Psoas muscle (tissue), 8 donors: ENCODE results near the gene RAMP1. TPM values are rescaled to one million over a fixed set of nuclear protein-coding genes. Genes with fewer than 3 reads are reported as not detected.
A peak's percentile ranks its signal among the peaks of the same experiment; 100 is the strongest.

ENCODE experiments used
- ATAC-seq, 4 donors: fragments of 200-7000 bp; cut with Tn5 transposase; one replicate each; pipeline ENCODE4 v1.9.1; 2020; ENCODE audit warnings: moderate library complexity in 3 of 4, mild to moderate bottlenecking in 2 of 4
- DNase-seq, 2 donors: peaks; one replicate each; pipeline ENCODE4 v3.0.0-alpha.2; 2020
- H3K27ac ChIP-seq: fragments of 200-600 bp; one replicate; pipeline ENCODE4 v1.8.0; 2022
- H3K27me3 ChIP-seq, 3 donors: fragments of 200-600 bp in 1 of 3; one replicate each; pipeline versions ENCODE4 v1.6.1 to v1.8.0; 2013 to 2022; ENCODE audit warnings: low read length in 2 of 3, mild to moderate bottlenecking in 2 of 3, moderate library complexity in 1 of 3; ENCODE audit not compliant: insufficient read depth in 3 of 3
- H3K36me3 ChIP-seq, 2 donors: fragments of 200-600 bp in 1 of 2; one replicate each; pipeline versions ENCODE4 v1.6.1 to v1.8.0; 2013 to 2022; ENCODE audit warnings: low read depth in 1 of 2, mild to moderate bottlenecking in 1 of 2, moderate library complexity in 1 of 2; ENCODE audit not compliant: insufficient read depth in 1 of 2
- H3K4me1 ChIP-seq: fragments of 200-600 bp; one replicate; pipeline ENCODE4 v1.8.0; 2022
- H3K4me3 ChIP-seq: fragments of 200-600 bp; one replicate; pipeline ENCODE4 v1.8.0; 2022; ENCODE audit warnings: mild to moderate bottlenecking
- H3K9me3 ChIP-seq: fragments of 200-600 bp; one replicate; pipeline ENCODE4 v1.8.0; 2022
- CTCF ChIP-seq: fragments of 200-600 bp; IDR thresholded peaks from one replicate; pipeline ENCODE4 v1.8.0; 2022; ENCODE audit warnings: antibody characterized with exemption
- WGBS, 3 donors: extraction: QIAGEN DNeasy Blood & Tissue Kit; methylation state at CpG; one replicate each; pipeline versions ENCODE4 v1.1.6 to v1.1.7; 2013; 5-methylcytosine and 5-hydroxymethylcytosine counted together
- intact Hi-C, 2 donors: fragments of 100-400 bp; cut with DNase I; formaldehyde crosslinking; loops; one replicate each; pipeline versions ENCODE4 v1.11.0 to v1.14.2; 2022
- polyA plus RNA-seq, 3 donors: library from polyadenylated mRNA; stranded (reverse); fragments of 200-250 nt; gene quantifications; one replicate each; pipeline ENCODE4 v1.2.3, GENCODE V29; 2013
- total RNA-seq, 4 donors: library from RNA; stranded (reverse); fragmentation: NEBNext Ultra II Directional in 2 of 4; extraction: Animal tissue kit (Norgen Biotek cat#: 25700) in 2 of 4; gene quantifications; one replicate each; pipeline versions ENCODE4 v1.2.1 to v1.2.4, GENCODE V29; 2021 to 2023
- donor health status: healthy with polysubstance abuse.
- donor health status: DM: no; HTN: no; CAD: no; lungs with moderate emphysema.
- donor health status: Bipolar disorder and iron deficiency.
- donor health status: healthy.
- donor health status: DM: yes; HTN: yes; CAD: no.
- donor health status: DM: no; HTN: no; CAD: no.
- donor health status: DM: no; HTN: no; CAD: no.
- donor health status: DM: yes; HTN: yes; CAD: no.

The RAMP1 gene
- total and polyA plus RNA-seq, 7 donors: 32.8 to 367 (median 91.9) TPM

GRCh38 chr2:237921967-237922492 is 62.6 kb downstream of the RAMP1 start:
- Histone ChIP-seq H3K27me3 (no peaks in the 10 kb centered on the region), H3K9me3 (no peaks in the 10 kb centered on the region), H3K4me1 (no peaks in the 10 kb centered on the region), H3K27ac (no peak overlapping the region), H3K36me3 (no peaks in the 10 kb centered on the region), H3K4me3 (no peak overlapping the region)
- no peak for ATAC-seq
- no peak for DNase-seq
- WGBS, 3 donors: 85 to 89% (median 87%) methylated on average over 10 of the region's 10 CpGs
- no peak for TF ChIP-seq CTCF
- intact Hi-C loops: loop anchor here in 1 of 2 donors (2.0 kb wide), 1 partner anchor 63 kb away; the partner anchor contains the start of gene RAMP1

- Histone ChIP-seq H3K9me3 (no peaks in the 10 kb centered on the region), H3K4me3 (peak overlapping the region; percentile 54), H3K27me3 (no peaks in the 10 kb centered on the region), H3K27ac (peak overlapping the region; percentile 56), H3K36me3 (no peaks in the 10 kb centered on the region), H3K4me1 (no peaks in the 10 kb centered on the region)
- no peak for TF ChIP-seq CTCF
- ATAC-seq (peak; percentile 43 to 65 (median 50)), DNase-seq (no peak)
- WGBS, 3 donors: 24 to 36% (median 32%) methylated on average over 13 of the region's 13 CpGs
- intact Hi-C loops: loop anchor here in 1 of 2 donors (2.0 kb wide), 1 partner anchor 64 kb away; the partner anchor contains the start of gene RAMP1
Observed at GRCh38 chr2:237922641-237923361, 63.4 kb downstream of the RAMP1 start.

- peak overlapping the region; percentile 56 for H3K27ac ChIP-seq
- H3K4me1 ChIP-seq: no peaks in the 10 kb centered on the region
- intact Hi-C loops: loop anchor here in 1 of 2 donors (2.0 kb wide), 1 partner anchor 65 kb away; the partner anchor contains the start of gene RAMP1
- H3K4me3 ChIP-seq: peak overlapping the region; percentile 54
- ATAC-seq: peak; percentile 82 to 96 (median 92)
- WGBS, 3 donors: 4 to 8% (median 4%) methylated on average over 23 to 33 of the region's 33 CpGs
- no peaks in the 10 kb centered on the region for H3K9me3 ChIP-seq
- TF ChIP-seq CTCF: peak; percentile 98
- no peaks in the 10 kb centered on the region for H3K36me3 ChIP-seq
- peak; percentile 79 to 89 for DNase-seq
- no peaks in the 10 kb centered on the region for H3K27me3 ChIP-seq
Observed at GRCh38 chr2:237923481-237924163, 64.2 kb downstream of the RAMP1 start.

- Histone ChIP-seq H3K9me3 (no peaks in the 10 kb centered on the region), H3K36me3 (no peaks in the 10 kb centered on the region), H3K27me3 (no peaks in the 10 kb centered on the region), H3K4me1 (no peaks in the 10 kb centered on the region), H3K4me3 (no peak overlapping the region), H3K27ac (no peak overlapping the region)
- no peak for ATAC-seq
- 91 to 93% (median 91%) methylated on average over 14 of the region's 14 CpGs for WGBS, 3 donors
- no peak for DNase-seq
- intact Hi-C loops: no loop called here
- no peak for TF ChIP-seq CTCF
Observed at GRCh38 chr2:237924164-237924534, 64.7 kb downstream of the RAMP1 start.
